GM12874 (cell line): ENCODE data around the gene PASK.

Experiments used
- TF ChIP-seq, protein P1 (sequence below): IDR thresholded peaks from 2 replicates; pipeline ENCODE4 v1.5.1; 2011; ENCODE audit warnings: low read depth, mild to moderate bottlenecking, control low read depth, low read length, moderate library complexity; ENCODE audit not compliant: insufficient read depth

PASK gene

DNA sequence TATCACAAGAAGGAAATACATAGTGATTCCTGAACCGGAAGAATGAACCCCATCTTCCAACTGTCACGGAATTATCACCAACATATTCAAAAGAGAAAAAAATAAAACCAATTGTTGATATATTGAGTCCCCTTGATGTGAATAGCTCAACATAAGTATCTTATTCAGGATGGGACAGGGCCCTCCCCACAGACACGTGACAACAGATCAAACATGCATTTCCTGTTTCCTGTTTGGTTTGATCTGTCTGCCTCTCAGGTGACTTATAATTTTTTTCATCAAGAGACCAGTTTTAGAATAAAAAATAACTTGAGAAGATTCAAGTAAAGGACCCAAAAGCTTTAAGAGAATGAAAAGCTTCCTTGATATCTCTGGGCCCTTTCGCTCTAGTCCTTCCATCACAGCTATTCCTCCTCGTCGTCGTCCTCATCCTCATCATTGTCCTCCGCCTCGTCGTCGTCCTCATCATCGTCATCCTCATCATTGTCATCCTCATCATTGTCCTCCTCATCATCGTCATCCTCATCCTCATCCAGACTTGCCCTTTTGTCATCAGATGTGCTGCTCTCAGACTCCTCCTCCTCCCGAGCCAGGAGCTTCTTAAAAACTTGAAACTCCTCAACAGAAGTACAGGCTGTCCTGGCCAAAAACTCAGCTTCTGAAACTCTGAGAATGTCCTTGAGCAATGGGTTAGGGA lies 53.5 kb downstream of the PASK start:
- TF ChIP-seq, protein P1, sequence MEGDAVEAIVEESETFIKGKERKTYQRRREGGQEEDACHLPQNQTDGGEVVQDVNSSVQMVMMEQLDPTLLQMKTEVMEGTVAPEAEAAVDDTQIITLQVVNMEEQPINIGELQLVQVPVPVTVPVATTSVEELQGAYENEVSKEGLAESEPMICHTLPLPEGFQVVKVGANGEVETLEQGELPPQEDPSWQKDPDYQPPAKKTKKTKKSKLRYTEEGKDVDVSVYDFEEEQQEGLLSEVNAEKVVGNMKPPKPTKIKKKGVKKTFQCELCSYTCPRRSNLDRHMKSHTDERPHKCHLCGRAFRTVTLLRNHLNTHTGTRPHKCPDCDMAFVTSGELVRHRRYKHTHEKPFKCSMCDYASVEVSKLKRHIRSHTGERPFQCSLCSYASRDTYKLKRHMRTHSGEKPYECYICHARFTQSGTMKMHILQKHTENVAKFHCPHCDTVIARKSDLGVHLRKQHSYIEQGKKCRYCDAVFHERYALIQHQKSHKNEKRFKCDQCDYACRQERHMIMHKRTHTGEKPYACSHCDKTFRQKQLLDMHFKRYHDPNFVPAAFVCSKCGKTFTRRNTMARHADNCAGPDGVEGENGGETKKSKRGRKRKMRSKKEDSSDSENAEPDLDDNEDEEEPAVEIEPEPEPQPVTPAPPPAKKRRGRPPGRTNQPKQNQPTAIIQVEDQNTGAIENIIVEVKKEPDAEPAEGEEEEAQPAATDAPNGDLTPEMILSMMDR, result no peak

DNA sequence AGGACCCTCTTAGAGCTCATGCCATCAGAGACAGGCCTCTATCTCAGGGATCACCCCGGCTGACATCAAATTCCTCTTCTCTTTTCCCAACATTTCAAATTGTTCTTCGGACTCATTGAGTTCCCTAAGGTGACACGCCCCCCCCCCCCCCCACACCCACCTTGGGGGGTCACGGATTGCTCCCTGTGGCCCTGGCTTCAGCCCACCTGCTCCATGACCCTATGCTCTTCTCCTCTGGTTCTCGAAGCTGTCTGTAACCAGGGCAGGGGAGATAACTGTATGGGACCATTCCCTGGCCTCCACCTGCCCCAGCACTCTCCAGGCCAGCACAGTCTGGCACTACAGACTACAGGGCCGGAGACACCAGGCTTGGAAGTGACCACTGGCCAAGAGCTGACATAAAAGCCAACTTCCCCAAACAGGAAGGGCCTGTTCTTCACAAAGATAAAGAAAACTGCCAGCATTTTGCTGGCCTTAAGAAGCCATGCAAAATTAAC lies 54.3 kb downstream of the PASK start:
- TF ChIP-seq, protein P1, result no peak

DNA sequence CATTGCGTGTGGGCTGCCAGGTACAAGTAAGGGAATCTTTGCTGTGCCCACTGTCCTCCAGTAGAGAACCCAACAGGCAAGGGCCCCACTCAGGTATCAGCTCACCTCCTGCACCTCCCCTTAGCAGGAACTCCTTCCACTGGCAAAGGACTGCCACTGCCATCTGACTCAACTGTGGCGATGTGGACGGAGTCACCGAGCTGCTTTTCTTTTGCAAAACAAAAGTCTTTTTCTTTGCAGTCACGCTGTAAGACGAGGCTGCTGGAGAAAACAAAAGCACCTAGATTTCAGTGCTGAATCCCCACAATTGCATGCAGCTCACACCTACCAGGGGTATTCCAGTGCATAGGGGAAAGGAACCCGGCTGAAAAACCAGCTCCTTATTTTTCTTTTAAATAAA lies 55.1 kb downstream of the PASK start:
- TF ChIP-seq, protein P1, result no peak

DNA sequence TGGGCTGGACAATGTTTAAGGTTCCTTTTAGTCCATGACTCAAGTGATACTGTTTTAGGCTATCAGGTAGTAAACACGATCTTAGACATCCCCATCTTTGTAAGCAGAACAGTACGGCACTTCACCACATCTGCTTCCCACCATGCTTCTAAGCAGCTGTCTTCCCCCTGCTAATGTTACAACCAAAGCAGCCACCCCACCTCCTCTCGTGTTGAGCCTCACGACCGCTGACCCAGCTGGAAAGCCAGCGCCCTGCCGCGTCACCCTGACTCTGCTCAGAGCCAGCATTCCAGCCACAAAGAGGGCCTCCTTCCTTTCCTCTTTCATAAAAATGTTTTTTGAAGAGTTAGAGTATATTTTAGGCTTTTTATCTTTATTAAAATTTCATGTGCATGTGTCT lies 56.6 kb downstream of the PASK start:
- TF ChIP-seq, protein P1, result no peak

DNA sequence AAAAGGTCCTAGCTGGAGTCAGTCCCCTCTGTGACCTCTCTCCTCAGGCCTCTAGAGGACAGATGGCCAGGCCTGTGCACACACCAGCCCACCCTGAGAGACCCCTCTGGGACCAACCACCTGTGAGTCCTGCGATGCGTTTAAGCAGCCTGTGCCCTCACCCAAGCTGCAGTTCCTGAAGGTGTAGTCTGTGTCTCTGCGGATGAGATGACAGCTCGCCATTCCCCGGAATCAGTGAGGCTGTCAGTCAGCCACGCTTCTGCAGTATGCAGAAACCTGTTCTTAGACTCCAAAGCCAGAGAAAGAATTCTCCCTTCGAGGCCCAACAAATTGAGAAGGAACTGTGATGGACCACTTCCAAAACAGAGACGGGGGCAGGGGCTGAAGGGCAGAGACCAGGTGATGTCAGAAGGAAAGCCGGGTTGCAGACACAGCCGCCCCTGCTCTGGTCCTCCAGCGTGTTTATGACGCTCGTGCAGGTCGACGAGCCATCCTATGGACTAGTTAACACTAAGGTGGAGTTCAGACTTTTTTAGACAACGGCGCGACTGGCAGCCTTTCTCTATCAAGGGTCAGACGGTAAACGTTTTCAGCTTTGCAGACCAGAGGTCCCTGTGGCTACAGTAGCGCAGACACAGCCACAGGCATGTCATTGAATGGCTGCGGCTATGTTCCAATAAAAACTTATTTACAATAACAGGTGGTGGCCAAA lies 57.4 kb downstream of the PASK start:
- TF ChIP-seq, protein P1, result no peak

DNA sequence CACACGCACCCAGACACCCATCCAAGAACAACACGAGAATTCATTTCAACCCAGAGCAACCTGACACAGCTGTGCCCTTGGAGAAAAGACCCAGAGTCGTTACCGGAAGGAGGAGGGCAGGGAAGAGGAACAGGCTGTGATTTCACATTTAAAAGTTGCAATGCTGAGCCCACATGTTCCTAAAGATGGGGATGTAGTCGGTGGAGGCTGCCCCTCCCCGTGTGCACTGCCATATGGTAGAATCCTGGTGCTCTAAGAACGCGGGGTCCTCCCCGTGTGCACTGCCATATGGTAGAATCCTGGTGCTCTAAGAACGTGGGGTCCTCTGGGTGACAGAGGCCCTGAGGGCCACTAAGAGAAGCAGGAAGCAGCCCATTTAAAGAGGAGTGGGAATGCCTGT lies 58.1 kb downstream of the PASK start:
- TF ChIP-seq, protein P1, result no peak

DNA sequence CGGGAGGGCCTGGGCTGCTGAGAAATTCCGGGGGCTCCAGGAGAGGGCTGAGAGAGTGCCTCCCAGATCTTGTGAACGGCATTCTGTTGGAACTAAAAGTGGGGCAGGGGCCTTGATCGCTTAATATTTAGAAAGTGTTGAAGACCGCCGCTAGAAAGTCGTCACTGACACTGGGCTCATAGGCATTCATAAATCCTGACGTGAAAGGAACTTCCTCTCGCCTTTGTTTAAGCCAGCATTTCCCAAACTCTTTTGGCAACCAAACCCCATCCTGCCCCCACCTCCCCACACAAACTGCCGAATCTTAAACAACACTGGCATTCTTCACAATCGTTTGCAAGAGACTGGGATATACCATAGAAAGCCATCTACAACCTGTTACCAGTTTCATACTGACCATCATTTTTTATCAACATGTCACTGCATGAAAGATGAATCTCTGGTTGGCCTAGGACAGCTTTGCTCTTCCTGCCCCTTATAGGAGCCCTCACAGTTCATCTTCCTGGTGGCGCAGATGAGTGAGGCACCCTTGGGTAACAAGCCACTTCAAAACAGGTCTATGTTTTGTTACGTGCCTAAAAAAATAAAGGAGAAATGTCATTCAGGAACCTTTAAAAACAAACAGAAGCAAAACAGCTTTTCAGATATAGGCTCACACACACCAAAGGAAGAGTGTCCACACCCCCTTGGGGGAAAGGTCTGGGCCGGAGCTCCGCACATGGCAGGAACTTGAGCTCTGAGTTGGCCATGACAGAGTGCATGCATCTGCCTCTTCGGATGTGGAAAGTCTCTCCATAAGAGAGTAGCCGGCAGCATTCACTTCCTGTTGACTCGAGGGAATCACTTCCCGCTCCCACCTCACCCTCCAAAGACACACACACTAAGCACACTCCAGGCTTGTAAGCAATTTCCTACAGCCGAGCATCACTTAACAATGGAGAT lies 60.2 kb downstream of the PASK start:
- TF ChIP-seq, protein P1, result no peak
